ENCODE measurements around the gene ELMO1. TPM values are rescaled to one million over a fixed set of nuclear protein-coding genes. Genes with fewer than 3 reads are reported as not detected.

The ELMO1 gene
- total RNA-seq, 4 donors from 2014 or later, result 58.7 to 293 (median 81.0) TPM

DNA sequence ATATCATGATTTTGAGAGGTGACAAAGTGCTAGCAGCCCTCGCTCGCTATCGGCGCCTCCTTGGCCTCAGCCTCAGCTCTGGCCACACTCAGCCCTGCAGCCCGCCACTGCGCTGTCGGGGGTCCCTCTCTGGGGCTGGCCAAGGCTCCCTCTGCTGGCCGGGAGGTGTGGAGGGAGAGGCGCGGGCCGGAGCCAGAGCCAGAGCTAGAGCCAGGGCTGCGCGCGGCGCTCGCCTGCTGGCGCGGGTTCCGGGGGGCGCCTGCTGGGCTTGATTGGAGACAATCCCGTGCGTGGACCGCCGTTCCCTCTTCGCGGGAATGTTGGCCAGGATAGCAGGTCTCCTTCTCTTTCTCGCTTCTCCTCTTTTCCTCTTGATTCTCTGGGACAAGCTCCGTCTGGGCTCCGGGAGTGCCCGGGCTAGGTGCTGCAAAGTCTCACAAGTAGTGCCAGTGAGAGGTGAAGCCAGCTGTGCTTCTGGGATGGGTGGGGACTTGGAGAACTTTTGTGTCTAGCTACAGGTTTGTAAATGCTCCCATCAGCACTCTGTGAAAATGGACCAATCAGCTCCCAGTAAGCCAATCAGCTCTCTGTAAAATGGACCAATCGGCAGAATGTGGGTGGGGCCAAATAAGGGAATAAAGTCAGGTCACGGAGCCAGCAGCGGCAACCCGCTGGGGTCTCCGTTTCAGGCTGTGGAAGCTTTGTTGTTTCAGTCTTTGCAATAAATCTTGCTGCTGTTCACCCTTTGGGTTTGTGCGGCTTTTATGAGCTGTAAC is 43.4 kb upstream of the ELMO1 start:
- TF ChIP-seq, protein P1, sequence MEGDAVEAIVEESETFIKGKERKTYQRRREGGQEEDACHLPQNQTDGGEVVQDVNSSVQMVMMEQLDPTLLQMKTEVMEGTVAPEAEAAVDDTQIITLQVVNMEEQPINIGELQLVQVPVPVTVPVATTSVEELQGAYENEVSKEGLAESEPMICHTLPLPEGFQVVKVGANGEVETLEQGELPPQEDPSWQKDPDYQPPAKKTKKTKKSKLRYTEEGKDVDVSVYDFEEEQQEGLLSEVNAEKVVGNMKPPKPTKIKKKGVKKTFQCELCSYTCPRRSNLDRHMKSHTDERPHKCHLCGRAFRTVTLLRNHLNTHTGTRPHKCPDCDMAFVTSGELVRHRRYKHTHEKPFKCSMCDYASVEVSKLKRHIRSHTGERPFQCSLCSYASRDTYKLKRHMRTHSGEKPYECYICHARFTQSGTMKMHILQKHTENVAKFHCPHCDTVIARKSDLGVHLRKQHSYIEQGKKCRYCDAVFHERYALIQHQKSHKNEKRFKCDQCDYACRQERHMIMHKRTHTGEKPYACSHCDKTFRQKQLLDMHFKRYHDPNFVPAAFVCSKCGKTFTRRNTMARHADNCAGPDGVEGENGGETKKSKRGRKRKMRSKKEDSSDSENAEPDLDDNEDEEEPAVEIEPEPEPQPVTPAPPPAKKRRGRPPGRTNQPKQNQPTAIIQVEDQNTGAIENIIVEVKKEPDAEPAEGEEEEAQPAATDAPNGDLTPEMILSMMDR (IDR thresholded peaks at IDR 0.05), result no peak
- ATAC-seq (ENCODE audit: low FRiP score), result no peak
- DNase-seq (ENCODE audit: low spot score), result no peak

DNA sequence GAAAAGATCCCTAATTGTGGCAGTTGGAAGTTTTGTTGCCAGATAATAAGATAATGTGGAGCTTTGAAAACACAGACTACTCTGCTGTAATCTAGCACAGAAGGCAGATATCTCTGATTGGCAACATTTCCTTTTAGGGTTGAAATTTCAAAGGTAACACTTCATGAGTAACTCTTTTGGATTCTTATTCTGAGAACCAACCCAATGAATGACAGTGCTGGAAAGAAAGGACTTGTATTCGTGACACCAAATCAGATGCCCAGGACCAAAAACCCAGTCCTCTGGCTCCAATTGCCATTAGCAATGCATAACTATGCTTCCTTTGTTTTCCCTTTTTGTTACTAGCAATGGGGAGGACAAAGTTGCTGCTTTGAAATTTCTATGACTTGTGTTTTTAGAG is 41.0 kb upstream of the ELMO1 start:
- TF ChIP-seq, protein P1 (IDR thresholded peaks at IDR 0.05), result no peak
- ATAC-seq (ENCODE audit: low FRiP score) (no peak), DNase-seq (ENCODE audit: low spot score) (no peak)

DNA sequence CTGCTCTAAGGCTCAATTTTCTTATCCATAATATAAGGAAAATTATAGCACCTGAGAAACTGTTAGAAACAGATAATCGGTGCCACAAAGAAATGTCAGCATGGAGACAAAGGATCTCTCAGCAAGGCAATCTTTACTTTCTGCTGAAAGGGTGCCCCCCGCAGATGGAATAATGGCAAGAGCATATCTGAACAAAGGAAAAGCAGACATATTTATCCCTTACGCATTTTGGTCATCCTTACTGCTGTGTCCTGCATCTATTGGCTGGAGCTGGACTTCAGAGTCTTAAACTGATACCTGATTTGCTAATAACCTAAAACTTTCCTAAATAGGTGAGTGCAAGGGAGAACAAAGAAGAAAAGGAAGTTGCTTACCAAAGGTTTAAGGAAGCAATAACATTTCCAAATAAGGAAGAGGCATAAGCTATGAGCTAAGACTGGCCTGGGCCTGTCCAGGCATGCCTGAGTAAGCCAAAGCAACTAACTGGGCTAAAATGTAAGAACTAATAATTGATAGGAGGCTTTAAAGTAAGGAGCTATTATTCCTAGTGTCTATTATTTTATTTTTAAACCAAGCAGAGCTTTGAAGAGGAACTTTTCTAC is 39.6 kb upstream of the ELMO1 start:
- no peak for ATAC-seq (ENCODE audit: low FRiP score)
- TF ChIP-seq, protein P1 (IDR thresholded peaks at IDR 0.05), result no peak
- DNase-seq (ENCODE audit: low spot score), result no peak

DNA sequence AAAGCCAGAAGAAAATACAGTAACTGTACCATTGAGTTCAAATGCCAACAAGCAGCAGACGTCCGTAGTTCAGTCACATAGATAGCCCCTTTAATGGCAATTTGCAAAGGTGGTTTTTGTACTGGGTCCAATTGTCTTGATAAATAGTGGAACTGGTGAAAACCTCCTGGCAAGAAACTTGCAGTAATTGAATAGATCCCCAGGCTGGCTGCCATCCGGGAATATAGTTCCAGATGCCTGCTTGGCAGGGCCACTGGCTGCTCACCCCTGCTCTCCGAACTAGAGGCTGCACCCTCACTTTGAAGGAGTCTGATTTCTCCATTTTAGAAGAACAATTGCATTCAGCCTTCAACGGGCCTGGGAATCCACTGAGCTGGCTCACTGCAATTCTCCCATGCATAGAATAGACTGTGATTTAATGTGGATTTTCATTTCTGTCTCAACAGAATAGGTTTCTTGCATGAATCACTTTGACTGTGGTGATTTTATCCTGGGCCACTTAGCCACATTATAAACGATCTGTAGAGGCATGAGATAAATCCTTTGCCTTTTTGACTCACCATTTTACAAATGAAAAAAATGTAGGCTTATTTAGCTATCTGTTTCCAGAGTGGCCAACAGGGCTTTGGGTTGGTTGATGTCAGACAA is 35.9 kb upstream of the ELMO1 start:
- no peak for DNase-seq (ENCODE audit: low spot score)
- ATAC-seq (ENCODE audit: low FRiP score), result no peak
- TF ChIP-seq, protein P1 (IDR thresholded peaks at IDR 0.05), result no peak

DNA sequence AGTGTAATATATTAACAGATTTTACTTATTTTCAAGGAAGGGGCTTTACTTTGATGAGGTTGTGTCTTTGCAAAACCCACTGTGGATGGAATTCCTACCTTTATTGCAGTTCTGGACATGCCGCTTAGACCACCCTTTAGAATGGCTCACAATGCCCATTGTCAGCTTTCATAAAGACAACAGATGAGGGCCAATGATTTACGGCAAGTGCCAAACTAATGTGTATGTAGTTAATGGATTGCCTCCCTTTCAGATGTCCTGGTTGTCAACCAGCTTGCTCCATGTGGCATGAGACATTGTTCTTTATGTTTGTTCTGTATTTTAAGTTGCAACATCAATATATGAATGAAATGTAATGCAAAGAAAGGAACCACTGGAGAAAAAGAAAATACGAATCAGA is 35.0 kb upstream of the ELMO1 start:
- DNase-seq (ENCODE audit: low spot score) (no peak), ATAC-seq (ENCODE audit: low FRiP score) (no peak)
- TF ChIP-seq, protein P1 (IDR thresholded peaks at IDR 0.05), result no peak

DNA sequence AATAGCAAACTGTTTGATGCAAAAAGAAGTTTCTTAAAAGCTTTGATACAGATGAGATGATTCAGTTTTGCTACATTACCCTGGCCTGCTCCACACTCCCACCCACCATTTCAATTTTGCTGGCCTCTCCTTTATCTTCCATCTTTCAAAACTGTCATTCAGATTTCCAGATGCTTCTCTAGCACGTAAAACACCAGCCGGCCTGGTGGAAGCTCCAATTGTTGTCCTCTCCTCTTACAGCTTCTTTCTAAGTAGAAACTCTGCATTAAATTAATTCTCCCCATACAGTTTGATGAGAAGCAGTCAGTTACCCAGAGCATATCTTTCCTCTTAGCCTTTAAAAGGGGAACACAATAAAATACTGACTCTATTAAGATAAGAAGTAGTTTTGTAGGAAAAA is 34.3 kb upstream of the ELMO1 start:
- DNase-seq (ENCODE audit: low spot score) (no peak), ATAC-seq (ENCODE audit: low FRiP score) (no peak)
- TF ChIP-seq, protein P1 (IDR thresholded peaks at IDR 0.05), result no peak
